ENCODE results near the gene C1orf105. TPM values are rescaled to one million over a fixed set of nuclear protein-coding genes. Genes with fewer than 3 reads are reported as not detected.

C1orf105 gene
- total RNA-seq, 1 experiment from 2014 or later = not detected

GRCh38 chr1:172469717-172470116 is 49.2 kb downstream of the C1orf105 start:
- H3K4me1 Mint-ChIP-seq (ENCODE audit: low read depth, unreplicated experiment) = peaks cover 43% of the 10 kb centered on the region
- no peaks in the 10 kb centered on the region for H3K27me3 Mint-ChIP-seq (ENCODE audit: unreplicated experiment)
- intact Hi-C loops (cut with micrococcal nuclease; ENCODE audit: unreplicated experiment) = no loop called here
- no peak overlapping the region for H3K27ac Mint-ChIP-seq (ENCODE audit: unreplicated experiment)
- DNase-seq = no peak
- BruUV-seq (replicated peaks) = no TSS peak
- H3K9me3 Mint-ChIP-seq (ENCODE audit: low read depth, unreplicated experiment) = no peaks in the 10 kb centered on the region
- TF ChIP-seq CTCF (IDR thresholded peaks at IDR 0.05; ENCODE audit: unreplicated experiment) = no peak
- no peaks in the 10 kb centered on the region for H3K36me3 Mint-ChIP-seq (ENCODE audit: insufficient read depth, unreplicated experiment)
- CTCF ChIA-PET = no interaction called here
- no peak overlapping the region for H3K4me3 Mint-ChIP-seq (ENCODE audit: low read depth, unreplicated experiment)

GRCh38 chr1:172470149-172470548 is 49.7 kb downstream of the C1orf105 start:
- H3K9me3 Mint-ChIP-seq (ENCODE audit: low read depth, unreplicated experiment) = no peaks in the 10 kb centered on the region
- CTCF ChIA-PET = no interaction called here
- no peak overlapping the region for H3K4me3 Mint-ChIP-seq (ENCODE audit: low read depth, unreplicated experiment)
- no TSS peak for BruUV-seq (replicated peaks)
- intact Hi-C loops (cut with micrococcal nuclease; ENCODE audit: unreplicated experiment) = no loop called here
- no peak overlapping the region for H3K27ac Mint-ChIP-seq (ENCODE audit: unreplicated experiment)
- H3K27me3 Mint-ChIP-seq (ENCODE audit: unreplicated experiment) = no peaks in the 10 kb centered on the region
- no peak for TF ChIP-seq CTCF (IDR thresholded peaks at IDR 0.05; ENCODE audit: unreplicated experiment)
- H3K4me1 Mint-ChIP-seq (ENCODE audit: low read depth, unreplicated experiment) = peaks cover 47% of the 10 kb centered on the region
- no peaks in the 10 kb centered on the region for H3K36me3 Mint-ChIP-seq (ENCODE audit: insufficient read depth, unreplicated experiment)
- no peak for DNase-seq

GRCh38 chr1:172471666-172472065 is 51.2 kb downstream of the C1orf105 start:
- BruUV-seq (replicated peaks) = no TSS peak
- H3K4me1 Mint-ChIP-seq (ENCODE audit: low read depth, unreplicated experiment) = peaks cover 56% of the 10 kb centered on the region
- H3K4me3 Mint-ChIP-seq (ENCODE audit: low read depth, unreplicated experiment) = no peak overlapping the region
- H3K27ac Mint-ChIP-seq (ENCODE audit: unreplicated experiment) = no peak overlapping the region
- CTCF ChIA-PET = no interaction called here
- intact Hi-C loops (cut with micrococcal nuclease; ENCODE audit: unreplicated experiment) = no loop called here
- TF ChIP-seq CTCF (IDR thresholded peaks at IDR 0.05; ENCODE audit: unreplicated experiment) = no peak
- H3K36me3 Mint-ChIP-seq (ENCODE audit: insufficient read depth, unreplicated experiment) = no peaks in the 10 kb centered on the region
- H3K9me3 Mint-ChIP-seq (ENCODE audit: low read depth, unreplicated experiment) = no peaks in the 10 kb centered on the region
- no peak for DNase-seq
- H3K27me3 Mint-ChIP-seq (ENCODE audit: unreplicated experiment) = no peaks in the 10 kb centered on the region

- H3K4me3 Mint-ChIP-seq (ENCODE audit: low read depth, unreplicated experiment) = no peak overlapping the region
- H3K9me3 Mint-ChIP-seq (ENCODE audit: low read depth, unreplicated experiment) = no peaks in the 10 kb centered on the region
- intact Hi-C loops (cut with micrococcal nuclease; ENCODE audit: unreplicated experiment) = no loop called here
- CTCF ChIA-PET = no interaction called here
- DNase-seq = no peak
- H3K36me3 Mint-ChIP-seq (ENCODE audit: insufficient read depth, unreplicated experiment) = no peaks in the 10 kb centered on the region
- H3K4me1 Mint-ChIP-seq (ENCODE audit: low read depth, unreplicated experiment) = peaks cover 56% of the 10 kb centered on the region
- H3K27ac Mint-ChIP-seq (ENCODE audit: unreplicated experiment) = no peak overlapping the region
- H3K27me3 Mint-ChIP-seq (ENCODE audit: unreplicated experiment) = no peaks in the 10 kb centered on the region
- no TSS peak for BruUV-seq (replicated peaks)
- no peak for TF ChIP-seq CTCF (IDR thresholded peaks at IDR 0.05; ENCODE audit: unreplicated experiment)
Measured at GRCh38 chr1:172472495-172472894, 52.0 kb downstream of the C1orf105 start.
